ENCODE data around the gene JTB. TPM values are rescaled to one million over a fixed set of nuclear protein-coding genes. Genes with fewer than 3 reads are reported as not detected.

Gene JTB
- total and polyA plus RNA-seq, 9 of the 15 experiments (the other 6 are each of a cell fraction or from before 2014, with no cell fraction given) = 24.7 to 308 (median 151) TPM

DNA sequence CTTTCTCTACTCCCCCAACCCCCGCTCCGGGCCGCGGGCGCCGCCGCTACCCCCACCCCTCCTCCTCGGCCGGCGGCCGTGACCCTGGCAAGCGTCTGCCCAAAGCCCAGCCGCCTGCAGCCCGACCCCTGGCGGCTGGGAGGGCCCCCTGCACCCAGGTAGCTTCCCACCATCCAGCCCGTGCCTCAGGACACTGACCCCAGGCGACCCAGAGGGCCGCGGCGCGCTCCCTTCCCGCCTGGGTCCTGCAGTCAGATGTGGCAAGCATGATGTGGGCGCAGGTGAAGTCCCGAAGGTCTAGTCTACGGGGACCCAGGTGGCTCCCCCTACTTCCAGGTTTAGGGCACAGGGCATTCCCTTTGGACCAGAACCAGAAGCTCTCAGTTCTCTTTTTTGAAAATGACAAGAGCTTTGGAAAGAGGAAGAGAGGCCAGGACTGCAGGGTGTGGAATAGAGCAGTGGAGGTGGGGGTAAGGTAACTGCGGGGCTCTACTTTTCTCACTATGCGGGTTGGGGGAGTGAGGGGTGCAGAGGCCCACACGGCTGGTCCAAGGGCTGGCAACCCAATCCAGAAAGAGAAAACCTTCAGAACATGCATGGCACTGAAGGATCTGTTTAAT lies 30.7 kb downstream of the JTB start, which contains the start of gene DENND4B (continued):
- TF ChIP-seq POLR2AphosphoS5 (IDR thresholded peaks at IDR 0.05; ENCODE audit: control insufficient read depth, insufficient read depth, low read depth, low read length) (peak; percentile 67), L3MBTL2 (IDR thresholded peaks at IDR 0.05) (peak; percentile 40), ZNF695 (CRISPR knock-in tag; IDR thresholded peaks at IDR 0.05) (no peak), CBX1 (IDR thresholded peaks at IDR 0.05; ENCODE audit: low read depth) (no peak; the same call in 1 of the 2 replicates), PURB (CRISPR knock-in tag; IDR thresholded peaks at IDR 0.05; ENCODE audit: low read depth) (no peak), SMC3 (conservative IDR thresholded peaks at IDR 0.05; ENCODE audit: insufficient read depth, low read depth, low read length) (peak; percentile 65; the same call in 1 of the 2 replicates), GTF2E2 (tag; IDR thresholded peaks at IDR 0.05) (no peak), ETV6 (IDR thresholded peaks at IDR 0.05; ENCODE audit: borderline replicate concordance in 1 of 2, low read depth in 2 of 2, low read length in 1 of 2) (no peak), ETV6 (CRISPR knock-in tag; IDR thresholded peaks at IDR 0.05; ENCODE audit: borderline replicate concordance) (no peak), SP1 (CRISPR knock-in tag; IDR thresholded peaks at IDR 0.05) (no peak), ZNF316 (IDR thresholded peaks at IDR 0.05) (peak; percentile 42), SOX6 (IDR thresholded peaks at IDR 0.05) (0 out of 2 replicates have a peak, but pooled peaks have one; percentile 31), ZNF408 (CRISPR knock-in tag; IDR thresholded peaks at IDR 0.05; ENCODE audit: low read depth) (no peak), SETDB1 (IDR thresholded peaks at IDR 0.05; ENCODE audit: low read length) (no peak), MEF2D (tag; conservative IDR thresholded peaks at IDR 0.05; ENCODE audit: low read depth) (no peak), RCOR1 (IDR thresholded peaks at IDR 0.05; ENCODE audit: borderline replicate concordance in 1 of 2, low read depth in 2 of 2, low read length in 2 of 2) (peak in 1 of 2 experiments; percentile 62; a peak in 2 of 4 replicates), EP400 (IDR thresholded peaks at IDR 0.05) (peak; percentile 7; the same call in 1 of the 2 replicates), SMAD3 (CRISPR knock-in tag; conservative IDR thresholded peaks at IDR 0.05) (no peak)
- TF ChIP-seq, protein P1, sequence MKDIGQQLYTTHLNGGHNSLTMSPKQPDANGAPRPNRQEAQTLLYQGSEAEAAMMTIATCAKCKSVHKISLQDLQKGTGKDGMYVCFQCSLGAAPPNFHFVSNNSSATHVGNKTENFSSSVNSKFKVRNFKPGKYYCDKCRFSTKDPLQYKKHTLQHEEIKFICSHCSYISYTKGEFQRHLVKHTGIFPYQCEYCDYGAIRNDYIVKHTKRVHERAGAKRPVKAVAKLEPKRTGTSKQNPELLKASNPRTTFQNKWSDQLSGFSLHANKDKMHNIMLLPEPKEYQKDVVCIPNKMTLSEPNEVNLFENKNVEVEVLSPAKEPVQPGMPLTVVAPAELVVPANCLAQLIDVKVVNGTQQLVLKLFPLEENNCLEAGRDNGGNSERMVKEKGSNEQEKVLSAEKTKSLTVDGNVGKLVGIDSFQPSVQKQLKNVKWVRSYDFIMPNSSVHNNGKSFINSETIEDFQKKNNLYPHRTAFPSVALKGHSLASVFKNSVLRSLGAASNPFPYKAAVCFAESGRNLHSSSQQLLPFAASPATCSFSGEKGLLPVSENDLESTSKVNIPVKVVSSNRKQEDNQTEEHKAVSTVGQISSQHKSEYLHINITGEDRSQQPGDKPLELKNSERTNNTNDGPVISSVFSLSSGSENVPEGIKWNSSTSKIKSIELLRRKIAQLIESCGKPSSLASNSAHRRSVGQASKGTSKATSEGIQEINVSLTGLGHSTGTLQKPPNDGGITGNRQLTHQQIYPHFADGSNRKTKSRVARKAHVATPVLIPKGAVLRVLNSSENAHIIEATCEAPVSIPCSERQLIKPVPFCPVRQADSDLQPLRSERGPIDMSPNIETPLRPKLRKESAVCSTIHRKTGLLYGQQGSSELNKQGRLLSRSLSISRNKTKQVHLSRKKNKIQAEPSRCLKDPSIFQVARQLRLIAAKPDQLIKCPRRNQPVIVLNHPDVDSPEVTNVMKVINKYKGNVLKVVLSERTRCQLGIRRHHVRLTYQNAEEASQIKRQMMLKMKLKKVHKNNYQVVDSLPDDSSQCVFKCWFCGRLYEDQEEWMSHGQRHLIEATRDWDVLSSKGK (CRISPR knock-in tag; IDR thresholded peaks at IDR 0.05) = no peak
- TF ChIP-seq, protein P2, sequence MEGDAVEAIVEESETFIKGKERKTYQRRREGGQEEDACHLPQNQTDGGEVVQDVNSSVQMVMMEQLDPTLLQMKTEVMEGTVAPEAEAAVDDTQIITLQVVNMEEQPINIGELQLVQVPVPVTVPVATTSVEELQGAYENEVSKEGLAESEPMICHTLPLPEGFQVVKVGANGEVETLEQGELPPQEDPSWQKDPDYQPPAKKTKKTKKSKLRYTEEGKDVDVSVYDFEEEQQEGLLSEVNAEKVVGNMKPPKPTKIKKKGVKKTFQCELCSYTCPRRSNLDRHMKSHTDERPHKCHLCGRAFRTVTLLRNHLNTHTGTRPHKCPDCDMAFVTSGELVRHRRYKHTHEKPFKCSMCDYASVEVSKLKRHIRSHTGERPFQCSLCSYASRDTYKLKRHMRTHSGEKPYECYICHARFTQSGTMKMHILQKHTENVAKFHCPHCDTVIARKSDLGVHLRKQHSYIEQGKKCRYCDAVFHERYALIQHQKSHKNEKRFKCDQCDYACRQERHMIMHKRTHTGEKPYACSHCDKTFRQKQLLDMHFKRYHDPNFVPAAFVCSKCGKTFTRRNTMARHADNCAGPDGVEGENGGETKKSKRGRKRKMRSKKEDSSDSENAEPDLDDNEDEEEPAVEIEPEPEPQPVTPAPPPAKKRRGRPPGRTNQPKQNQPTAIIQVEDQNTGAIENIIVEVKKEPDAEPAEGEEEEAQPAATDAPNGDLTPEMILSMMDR (IDR thresholded peaks at IDR 0.05 in 2 of 3, conservative IDR thresholded peaks at IDR 0.05 in 1 of 3; ENCODE audit: insufficient read depth in 2 of 3, low read depth in 1 of 3, low read length in 3 of 3) = peak; percentile 82 to 94 (median 89)
- TF ChIP-seq, protein P3, sequence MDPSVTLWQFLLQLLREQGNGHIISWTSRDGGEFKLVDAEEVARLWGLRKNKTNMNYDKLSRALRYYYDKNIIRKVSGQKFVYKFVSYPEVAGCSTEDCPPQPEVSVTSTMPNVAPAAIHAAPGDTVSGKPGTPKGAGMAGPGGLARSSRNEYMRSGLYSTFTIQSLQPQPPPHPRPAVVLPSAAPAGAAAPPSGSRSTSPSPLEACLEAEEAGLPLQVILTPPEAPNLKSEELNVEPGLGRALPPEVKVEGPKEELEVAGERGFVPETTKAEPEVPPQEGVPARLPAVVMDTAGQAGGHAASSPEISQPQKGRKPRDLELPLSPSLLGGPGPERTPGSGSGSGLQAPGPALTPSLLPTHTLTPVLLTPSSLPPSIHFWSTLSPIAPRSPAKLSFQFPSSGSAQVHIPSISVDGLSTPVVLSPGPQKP (CRISPR knock-in tag; IDR thresholded peaks at IDR 0.05) = no peak
- TF ChIP-seq, protein P4, sequence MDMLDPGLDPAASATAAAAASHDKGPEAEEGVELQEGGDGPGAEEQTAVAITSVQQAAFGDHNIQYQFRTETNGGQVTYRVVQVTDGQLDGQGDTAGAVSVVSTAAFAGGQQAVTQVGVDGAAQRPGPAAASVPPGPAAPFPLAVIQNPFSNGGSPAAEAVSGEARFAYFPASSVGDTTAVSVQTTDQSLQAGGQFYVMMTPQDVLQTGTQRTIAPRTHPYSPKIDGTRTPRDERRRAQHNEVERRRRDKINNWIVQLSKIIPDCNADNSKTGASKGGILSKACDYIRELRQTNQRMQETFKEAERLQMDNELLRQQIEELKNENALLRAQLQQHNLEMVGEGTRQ (CRISPR knock-in tag; IDR thresholded peaks at IDR 0.05) = no peak
